Measurements from ENCODE around the gene SLC9A9.
"Not testable (repeated sequence)": the region's sequence is repeated elsewhere in the genome, so short reads cannot be mapped to it uniquely, and the experiment has no call there.

SLC9A9 gene

DNA sequence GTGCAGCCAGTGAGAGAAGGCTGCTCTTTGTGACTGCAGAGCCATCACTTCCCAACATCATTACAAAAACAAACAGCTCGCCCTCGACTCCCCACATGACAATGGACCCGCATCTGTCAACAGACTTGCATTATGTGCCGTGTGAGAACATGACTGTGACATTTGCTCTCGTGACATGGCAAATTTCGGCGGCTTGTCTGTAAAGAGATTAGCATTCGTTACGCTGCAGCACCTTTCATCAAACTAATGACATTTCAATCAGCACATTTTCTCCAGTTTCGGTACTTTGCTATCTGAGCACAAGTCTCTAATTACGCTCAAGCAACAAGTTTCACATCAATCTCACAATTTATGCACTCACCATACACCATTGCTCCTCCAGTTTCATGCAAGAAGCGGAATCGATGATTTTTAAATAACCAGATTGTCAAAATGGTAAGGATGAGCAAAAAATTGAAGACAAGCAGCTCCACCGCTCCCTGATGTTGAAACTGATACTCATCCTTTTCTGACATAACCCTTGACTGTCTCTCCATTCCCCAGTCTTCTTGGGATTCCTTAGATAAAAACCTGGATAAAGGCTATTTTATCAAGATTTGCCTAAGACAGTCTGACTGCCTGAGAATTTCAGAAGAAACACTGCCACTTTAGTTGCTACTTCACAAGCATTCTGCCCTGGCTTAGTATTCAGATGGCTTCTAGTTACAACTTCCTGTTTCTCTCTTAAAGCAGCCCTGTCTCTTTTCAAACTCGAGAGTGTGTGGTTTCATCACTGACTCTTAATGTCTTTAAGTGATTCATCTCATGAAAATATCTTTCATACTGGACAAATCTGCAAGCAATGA is at the start of gene SLC9A9:
TSS of gene SLC9A9 (minus strand) at position 682 of the 845 bp plus-strand sequence. CDS start at position 536, 146 bp downstream.
- DNase-seq: peak; percentile 34

DNA sequence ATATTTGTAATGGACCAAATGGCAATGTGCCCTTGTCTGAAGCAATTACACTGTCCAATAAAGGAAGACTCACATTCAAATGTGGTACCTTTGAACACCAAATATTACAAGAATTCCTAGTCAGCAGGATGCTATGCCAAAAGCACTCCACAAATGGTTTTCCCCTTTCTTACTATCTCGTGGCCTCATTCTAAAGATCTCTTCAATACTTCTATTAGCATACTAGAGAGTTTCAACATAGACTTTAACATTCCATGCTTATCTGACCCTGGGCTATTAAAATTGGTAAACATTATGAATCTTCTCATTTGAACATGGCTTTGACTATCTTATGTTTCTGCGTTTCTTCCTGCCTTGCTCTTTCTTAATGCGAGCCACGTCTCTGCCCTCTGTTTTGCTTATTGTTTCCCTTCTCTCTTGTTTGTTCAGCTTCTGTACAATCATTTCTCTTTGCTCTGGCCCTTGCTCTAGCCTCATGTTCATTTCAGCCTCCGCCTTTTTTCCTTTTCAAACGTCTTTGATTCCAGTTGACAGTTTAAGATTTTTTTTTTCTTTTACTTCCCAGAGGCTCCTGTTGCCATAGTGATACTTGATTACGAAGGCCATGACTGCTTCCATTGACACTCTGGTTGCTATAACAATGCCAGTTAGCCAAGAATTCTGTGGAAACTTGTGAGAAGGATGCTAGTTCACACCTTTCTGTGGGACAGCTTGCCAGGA is 49.5 kb upstream of the SLC9A9 start:
- DNase-seq: no peak

DNA sequence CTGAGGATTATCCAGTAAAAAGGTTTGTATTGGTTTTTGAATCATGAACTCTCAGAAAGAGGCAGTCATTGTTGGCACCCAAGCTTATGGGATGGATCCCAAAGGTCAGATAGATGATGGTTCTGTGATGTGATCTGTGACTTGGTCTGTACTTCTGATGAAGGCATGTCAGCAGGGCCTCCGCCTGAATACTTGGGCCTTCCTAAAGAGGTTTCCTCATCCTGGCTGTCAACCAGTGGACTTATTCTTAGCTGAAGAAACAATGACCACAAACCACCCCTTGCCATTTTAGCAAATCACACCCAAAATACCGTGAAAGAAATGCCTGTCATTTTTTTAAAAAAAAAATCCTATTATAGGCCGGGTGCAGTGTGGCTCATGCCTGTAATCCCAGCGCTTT is 48.2 kb upstream of the SLC9A9 start:
- DNase-seq: no peak

DNA sequence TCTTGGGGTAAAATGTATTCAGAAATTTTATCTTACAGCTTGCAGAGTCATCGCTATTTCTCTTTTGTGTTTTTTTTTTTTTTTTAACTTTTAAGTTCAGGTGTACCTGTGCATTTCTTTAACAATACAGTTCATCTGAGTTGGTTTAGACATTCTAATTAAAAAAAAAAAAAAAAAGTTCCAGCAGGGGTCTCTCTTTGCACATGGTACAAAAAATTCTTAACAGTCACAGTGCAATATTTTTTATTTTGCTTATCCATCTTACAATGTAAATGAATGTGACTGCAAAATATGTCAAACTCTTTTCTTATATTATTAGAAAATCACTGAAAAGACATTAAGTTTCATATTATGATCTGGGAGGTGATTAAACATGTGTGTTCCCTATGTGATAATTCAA is 47.5 kb upstream of the SLC9A9 start:
- no peak for DNase-seq

DNA sequence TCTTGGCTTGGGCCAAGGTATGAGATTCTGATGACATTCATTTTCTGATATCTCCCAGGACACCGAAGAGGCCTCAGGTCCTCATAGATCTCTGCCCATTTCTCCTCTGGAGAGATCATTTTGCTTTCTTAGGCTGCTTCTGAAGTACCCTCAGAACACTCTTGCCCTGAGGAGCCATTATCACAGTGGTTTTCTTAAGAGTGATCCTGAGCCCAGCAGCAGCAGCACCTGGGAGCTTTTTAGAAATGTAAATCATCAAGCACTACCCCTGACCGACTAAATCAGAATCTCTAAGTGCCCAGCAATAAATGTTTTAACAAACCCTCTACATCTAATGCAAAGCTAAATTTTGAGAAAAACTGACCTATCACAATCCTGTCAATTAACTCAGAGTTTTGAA is 40.6 kb upstream of the SLC9A9 start:
- DNase-seq: no peak

DNA sequence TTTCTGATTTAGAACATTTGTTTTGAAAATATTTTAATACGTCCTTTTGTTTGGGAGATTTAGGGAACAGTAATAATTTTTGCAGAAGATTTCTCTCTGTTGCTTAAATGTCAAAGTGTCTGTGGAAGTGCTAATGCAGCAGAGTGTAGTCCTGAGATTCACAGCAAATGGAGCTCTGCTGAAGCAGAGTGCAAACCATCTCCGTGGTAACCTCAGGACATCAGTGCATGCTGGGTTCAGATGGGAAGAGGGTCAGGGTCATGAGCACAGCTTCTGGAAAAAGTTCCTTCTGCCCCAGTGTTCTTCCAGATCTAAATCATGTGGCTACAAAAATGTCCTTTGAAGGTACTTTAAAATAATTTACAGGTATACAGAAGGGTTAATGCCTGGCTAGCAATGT is 39.9 kb upstream of the SLC9A9 start:
- DNase-seq: no peak

DNA sequence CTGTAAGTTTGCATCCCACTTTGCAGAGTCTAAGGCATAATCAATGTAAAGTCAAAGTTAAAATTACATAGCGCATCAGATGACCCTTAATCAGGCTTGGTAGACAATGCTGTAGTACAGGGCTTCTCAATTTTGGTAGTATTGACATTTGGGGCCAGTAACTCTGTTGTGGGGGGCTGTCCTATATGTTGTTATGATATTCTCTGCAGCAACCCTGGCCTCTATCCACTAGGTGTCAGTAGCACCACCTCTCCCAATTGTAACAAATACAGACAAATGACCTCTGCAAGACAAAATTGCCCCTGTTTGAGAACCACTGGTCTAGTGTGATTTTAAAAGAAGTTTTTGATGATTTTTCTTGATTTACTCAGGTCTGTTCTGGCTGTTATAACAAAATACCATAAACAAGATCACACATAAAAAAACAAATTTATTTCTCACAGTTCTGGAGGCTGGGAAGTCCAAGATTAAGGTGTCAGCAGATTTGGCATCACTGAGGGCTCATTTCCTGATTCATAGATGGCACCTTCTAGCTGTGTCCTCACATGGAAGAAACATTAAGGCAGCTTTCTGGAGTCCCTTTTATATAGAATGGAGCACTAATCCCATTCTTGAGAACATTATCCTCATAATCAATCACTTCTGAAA is 37.6 kb upstream of the SLC9A9 start:
- peak; percentile 26 for DNase-seq

DNA sequence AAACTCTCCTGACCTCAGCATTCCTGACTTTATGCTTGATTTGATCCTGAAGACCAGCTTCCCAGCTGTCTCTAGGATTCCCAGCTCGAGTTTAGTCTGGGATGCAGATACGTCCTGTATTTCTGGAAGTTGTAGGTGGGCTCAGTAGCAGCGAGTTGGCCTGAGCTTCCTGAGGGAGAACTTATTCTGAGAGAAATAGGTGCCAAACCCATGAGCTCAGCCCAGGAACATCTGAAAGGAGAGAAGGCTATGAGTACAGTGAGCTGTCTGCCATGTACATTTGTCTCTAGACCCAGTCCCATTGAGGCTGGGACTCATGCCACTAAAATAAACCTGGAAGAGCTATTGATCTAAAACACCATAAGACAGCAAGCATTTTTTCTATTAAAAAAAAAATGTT is 36.6 kb upstream of the SLC9A9 start:
- no peak for DNase-seq

DNA sequence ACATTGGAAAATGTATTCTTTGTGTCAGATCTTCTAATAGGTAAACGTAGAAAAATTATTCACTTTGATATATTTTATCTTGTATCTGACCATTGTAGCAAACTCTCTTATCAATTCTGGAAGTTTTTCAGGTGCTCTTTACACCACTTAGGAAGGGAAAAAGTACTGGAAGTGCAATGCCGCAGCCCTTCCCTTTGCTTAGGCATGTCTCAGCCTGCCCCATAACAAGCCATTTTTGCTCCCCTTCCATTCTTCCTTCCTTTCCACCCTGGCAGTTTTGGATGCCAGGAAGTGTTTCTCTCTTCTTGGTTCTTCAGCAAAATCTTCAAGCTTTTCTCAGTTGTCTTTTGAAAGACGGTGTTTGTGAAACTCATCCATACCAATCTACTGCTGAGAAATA is 34.9 kb upstream of the SLC9A9 start:
- DNase-seq: no peak

DNA sequence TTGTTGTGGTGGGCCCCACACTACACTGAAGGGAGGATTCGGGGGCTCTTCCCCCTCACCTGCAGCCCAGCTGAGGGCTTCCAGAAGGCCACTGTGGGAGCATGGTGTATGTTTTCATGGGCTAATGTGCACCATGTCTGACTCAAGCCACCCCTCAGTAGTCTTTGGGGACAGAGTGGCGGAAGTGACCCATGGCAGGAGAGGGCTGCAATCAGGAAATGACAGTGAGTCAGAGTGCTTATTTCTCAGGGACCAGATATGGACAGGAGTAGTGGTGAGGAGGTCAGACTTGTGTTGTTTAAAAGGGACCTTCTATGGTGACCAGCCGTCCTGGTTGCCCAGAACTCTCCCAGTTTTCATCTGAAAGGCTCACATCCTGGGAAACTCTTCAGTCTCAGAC is 32.8 kb upstream of the SLC9A9 start:
- no peak for DNase-seq

DNA sequence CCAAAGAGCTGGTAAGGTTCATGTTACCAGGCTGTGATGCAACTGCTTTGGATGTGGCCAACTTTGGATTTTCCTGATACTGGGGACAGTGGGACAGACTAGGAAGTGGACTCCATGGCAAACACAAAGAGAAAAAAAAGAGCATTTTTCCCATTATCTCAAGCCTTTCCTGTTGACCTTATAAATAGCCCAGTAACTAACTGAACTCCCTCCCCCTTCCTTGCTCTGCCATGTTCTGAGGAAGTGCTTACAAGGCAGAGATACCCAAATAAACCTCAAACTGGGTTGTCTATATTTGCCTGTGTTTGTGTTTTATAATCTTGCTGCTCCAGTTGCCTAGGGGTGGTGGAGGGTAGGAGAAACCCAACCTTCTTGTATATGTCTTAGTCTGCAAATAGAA is 27.3 kb upstream of the SLC9A9 start:
- no peak for DNase-seq

DNA sequence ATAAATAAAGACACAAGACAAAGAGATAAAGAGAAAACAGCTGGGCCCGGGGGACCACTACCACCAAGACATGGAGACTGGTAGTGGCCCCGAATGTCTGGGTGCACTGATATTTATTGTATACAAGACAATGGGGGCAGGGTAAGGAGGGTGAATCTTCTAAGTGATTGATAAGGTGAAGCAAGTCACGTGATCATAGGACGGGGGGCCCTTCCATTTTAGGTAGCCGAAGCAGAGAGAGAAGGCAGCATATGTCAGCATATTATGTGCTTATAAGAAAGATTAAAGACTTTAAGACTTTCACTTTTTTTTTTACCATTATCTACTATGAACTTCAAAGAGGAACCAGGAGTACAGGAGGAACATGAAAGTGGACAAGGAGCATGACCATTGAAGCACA is 25.3 kb upstream of the SLC9A9 start:
- not testable (repeated sequence) for DNase-seq

DNA sequence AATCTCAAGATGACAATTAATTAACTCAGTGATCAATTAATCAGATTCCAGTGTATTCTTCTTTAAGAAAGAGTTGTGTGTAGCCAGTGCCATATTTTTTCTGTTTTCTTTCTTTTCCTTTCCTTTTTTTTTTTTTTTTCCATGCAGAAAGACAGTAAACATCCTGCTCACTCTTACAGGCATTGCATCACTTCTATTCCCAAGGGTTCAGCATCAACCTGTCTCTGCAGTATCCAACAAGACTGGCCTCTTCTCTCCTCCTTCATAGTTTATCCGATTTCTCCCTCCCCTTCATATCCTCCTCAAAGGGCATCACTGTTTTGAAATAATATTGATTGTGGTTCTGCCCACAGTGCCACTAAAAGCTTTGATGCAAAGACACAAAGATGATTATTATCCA is 17.0 kb upstream of the SLC9A9 start:
- no peak for DNase-seq

DNA sequence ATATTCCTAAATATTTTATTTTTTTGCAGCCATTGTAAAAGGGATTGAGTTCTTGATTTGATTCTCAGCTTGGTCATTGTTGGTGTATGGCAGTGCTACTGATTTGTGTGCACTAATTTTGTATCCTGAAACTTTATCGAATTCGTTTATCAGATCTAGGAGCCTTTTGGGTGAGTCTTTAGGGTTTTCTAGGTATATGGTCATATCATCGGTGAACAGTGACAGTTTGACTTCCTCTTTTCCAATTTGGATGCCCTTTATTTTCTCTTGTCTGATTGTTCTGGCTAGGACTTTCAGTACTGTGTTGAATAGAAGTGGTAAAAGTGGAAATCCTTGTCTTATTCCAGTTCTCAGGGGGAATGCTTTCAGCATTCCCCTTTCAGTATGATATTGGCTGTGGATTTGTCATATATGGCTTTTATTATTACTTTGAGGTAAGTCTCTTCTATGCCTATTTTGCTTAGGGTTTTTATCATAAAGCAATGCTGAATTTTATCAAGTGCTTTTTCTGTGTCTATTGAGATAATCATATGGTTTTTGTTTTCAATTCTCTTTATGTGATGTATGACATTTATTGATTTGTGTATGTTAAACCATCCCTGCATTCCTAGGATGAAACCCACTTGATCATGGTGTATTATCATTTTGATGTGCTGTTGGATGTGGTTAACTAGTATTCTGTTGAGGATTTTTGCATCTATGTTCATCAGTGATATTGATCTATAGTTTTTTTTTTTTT is 11.4 kb upstream of the SLC9A9 start:
- no peak for DNase-seq

DNA sequence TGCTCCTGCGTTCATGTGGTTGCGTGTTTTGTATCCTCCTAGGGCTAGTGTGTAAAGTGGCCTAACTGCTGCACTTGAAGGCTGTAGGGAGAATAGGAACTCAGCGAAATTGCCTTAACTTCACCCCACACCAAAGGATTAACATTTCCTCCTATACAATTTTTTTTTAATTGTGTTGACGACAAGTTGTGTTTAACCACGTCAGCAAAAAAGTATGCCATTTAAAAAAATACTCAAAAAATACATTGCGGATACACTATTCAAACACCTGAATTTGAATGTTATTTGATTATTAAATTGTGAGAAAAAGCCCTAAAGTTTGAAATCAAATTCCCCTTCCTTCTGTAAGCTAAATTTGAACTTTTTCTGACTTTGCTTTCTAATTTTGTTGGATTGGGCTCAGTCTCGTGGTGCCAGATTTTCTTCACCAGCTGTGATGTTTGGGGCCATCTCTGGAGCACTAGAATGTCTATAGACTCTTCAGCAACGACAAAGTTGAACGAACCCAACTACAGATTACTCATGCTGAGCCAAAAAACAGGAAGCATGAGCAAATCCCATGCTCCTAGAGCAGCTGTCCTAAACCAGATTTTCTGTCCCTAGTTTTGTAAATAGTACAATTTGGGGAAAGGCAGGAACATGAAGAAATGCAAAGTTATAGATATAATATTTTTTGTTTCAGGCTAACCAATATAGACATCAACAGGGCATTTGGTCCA is 8.1 kb upstream of the SLC9A9 start:
- no peak for DNase-seq

DNA sequence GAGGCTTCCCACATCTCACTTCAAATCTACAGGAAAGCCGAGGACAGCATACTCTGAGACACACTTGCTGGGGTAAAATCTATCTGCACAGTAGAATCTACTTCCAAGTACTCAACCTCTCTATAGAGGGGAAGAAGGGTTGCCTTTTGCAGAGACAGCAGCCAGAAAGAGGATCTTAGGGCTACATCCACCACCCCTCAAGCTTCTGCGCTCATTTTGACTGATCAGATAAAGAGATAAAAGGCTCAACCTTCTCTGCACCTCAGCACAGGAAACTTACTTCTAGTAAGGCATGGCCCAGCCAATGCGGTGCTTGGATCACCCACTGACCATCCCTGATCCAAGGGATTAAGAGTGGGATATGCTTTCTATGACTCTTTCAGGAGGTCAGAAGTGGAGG is 6.9 kb upstream of the SLC9A9 start:
- DNase-seq: peak; percentile 4

DNA sequence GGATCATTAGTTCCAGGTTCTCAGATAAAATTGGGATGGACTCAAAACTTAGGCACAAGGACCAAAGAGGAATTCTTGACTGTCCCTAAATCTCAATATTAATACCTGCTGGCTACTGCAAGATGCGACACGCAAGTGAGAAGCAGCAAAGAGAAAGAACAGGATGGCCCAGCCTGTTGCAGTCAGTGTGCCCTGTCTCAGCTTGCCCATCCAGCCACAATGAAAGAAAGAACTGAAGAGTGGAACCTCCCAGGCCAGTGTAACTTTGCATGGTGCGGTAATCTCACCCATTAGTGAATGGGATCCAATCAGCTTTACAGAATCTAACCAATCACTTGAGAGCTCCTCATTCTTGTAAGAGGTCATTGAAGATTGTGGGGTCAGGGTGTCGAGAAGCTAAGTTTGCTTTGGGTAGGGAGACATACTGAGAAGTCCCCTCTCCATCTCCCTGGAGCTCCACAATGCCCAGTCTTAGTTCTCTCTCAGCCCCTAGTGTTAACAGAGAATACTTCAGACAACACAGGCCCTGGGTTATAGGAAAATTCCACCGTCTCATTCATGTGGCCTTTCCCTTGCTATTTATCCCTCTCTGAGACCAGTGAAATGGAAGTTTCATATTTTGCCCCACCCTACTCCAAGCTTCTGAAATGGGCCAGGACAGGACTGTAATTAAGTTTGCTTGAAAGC is 3.2 kb upstream of the SLC9A9 start:
- DNase-seq: no peak

DNA sequence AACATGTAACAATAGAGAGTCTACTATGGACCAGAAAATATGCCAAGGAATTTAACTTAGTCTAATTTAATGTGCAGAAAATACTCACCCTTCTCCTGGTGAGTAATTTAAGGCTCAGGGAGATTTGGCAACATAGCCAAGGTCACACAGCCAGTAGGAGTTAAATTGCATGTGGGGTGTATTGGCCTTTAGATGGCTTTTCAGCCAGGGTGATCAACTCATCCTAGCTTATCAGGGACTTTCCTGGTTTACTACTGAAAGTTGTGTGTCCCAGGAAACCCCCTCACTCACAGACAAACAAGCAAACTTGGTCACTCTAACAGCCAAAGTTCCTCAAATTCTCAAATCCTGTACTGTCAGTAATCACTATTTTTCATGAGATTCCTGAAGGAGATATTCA is 2.6 kb upstream of the SLC9A9 start:
- DNase-seq: no peak

DNA sequence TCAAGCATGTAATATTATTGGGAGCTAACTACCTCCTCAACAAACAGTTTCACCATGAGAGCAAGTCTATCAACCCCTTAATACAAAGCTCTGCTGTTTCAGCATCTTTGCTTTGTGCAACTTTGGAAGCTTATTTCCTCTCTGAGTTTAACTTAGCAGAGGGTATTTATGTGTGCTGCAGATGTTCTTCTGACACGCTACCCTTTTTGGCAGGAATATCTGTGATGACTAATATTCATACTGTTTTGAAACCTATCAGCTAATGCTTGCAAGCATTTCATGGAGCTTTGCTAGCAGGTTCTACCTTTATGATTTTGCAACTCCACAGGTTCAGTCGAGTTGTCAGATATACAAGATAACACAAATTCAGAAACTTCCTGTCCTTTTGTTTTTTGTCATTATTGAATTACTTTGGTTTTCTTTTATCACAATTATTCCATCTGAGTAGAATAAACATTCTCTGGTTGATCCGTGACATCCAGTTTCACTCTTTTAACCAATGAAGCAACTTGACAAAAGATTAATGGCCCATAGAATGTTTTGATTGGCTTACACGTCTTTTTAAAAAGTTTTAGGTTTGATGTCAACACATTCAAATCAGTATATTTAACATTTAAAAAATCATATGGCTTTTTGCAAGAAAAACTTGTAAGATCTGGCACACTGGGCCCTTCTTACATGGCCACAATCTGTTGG is 1.7 kb upstream of the SLC9A9 start:
- DNase-seq: no peak

DNA sequence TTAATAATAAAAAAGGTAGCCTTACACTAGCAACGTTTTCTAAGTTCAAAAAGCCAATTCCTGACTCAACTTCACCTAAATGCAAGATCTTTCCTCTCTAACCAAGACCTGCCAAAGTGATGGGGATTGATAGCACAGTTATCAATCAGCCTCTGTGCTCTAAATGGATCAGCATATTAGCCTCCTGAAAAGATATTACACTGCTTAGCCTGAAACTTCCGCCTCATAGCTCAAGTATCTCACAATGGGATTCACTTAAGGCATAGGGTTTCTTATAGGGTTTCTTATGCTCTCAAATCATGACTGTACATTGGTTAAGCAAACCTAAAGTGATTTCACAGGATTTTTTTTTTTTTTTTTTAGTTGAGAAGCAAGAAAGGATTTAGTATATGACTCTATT is 436 bp upstream of the SLC9A9 start:
- DNase-seq: no peak

DNA sequence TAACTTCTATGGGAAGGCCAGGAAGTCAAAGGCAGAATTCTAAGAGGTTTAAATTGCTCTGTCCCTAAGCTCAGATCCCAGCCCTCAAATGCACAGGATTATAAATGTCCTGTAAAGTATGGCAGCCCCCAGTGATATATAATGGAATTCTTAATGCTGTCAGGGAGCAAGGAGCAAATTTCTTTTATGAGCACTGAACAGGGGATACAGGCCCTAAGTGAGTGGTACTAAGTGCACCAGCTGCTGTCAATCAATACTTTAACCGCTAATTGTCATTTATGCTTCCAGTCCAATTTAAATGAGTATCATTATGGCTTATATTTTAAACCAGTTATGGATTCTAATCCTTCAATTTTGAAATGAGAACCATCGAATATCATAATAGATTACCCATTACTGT is 4.7 kb downstream of the SLC9A9 start:
- DNase-seq: no peak
